ENCODE data around the gene FAM13A.
"Not testable (repeated sequence)": the region's sequence is repeated elsewhere in the genome, so short reads cannot be mapped to it uniquely, and the experiment has no call there.

FAM13A gene

DNA sequence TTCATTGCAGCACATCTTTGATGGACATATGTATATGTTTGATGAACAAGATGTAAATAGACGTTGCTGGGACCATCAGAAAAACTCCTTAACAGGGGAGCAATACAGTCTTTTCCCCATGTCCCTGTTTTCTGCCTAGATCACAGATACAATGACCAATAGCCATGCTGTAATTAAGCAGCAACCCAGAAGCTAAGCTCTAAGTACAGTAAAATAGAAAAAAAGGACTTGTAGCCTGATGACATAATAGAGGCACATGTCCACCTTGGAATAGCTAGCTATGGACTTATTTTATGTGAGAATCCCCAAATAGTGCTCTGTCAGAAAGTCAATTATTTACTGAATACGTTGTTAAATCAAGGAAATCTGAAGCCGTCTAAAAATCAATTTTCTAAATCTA, 14.9 kb downstream of the FAM13A start:
- DNase-seq (ENCODE audit: low spot score) = no peak

GRCh38 chr4:89039730-89040338, 17.2 kb downstream of the FAM13A start:
- no peak for DNase-seq (ENCODE audit: low spot score)

GRCh38 chr4:89036535-89036934, 20.4 kb downstream of the FAM13A start:
- DNase-seq (ENCODE audit: low spot score) = no peak

- DNase-seq (ENCODE audit: low spot score) = no peak
Measured at GRCh38 chr4:89031272-89031671, 25.7 kb downstream of the FAM13A start.

GRCh38 chr4:89029591-89029990, 27.4 kb downstream of the FAM13A start:
- DNase-seq (ENCODE audit: low spot score) = no peak

DNA sequence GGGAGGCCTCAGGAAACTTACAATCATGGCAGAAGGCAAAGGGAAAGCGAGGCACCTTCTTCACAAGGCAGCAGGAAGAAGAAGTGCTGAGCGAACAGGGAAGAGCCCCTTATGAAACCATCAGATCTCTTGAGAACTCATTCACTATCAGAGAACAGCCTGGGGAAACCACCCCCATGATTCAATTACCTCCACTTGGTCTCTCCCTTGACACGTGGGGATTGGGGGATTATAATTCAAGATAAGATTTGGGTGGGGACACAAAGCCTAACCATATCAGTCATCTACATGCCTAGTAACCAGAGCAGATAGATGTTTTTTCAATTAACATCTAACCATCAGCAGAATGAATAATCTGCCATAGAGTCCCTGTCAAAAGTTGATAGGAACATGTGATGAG, 30.4 kb downstream of the FAM13A start:
- DNase-seq (ENCODE audit: low spot score) = no peak

GRCh38 chr4:89024051-89024675, 32.8 kb downstream of the FAM13A start:
- peak; percentile 75 for DNase-seq (ENCODE audit: low spot score)

GRCh38 chr4:89023140-89023539, 33.8 kb downstream of the FAM13A start:
- DNase-seq (ENCODE audit: low spot score) = no peak

DNA sequence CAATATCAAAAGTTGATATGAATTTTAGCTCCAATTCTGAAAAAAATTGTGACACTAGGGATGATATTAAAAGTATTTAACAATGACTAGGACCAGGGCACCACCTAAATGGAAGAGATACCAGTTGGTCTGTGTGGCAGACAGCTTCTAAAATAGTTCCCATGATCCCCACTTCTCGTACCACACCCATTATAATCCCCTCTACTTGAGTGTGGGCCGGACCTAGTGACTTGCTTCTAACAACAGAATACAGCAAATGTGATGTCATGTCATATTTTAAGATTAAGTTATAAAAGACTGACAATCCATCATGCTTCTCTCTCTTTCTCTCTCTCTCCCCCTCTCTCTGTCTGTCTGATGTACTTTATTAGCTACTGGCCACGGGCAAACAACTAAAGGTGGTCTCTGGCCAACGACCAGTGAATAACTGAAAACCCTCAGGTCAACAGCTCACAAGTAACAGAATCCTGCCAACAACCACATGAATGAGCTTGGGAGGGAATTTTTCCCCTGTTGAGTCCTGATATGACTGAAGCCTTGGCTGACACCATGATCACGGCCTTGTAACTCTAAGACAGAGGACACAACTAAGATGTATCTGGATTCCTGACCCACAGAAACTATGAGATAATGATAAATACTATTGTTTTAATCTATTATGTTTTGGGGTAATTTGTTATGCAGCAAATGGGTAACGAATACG, 34.4 kb downstream of the FAM13A start:
- no peak for DNase-seq (ENCODE audit: low spot score)

DNA sequence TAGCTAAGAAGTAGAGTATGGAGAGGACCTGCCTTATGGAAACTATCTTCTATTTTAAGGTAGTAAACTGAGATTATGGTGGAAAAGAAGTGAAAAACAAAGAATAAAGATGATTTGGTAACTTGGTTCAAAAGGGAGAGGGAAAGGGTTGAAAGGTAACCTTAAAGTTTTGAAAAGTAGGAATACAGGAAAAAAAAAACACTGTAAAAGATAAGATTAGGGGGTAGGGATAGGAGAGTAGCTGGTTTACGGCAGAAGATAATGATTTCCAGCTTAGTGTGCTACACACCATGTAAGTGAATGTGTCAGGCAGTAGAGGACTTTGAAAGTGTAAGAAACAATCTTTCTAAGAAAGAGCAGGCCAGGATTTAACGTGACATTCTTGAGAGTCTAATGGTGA, 35.3 kb downstream of the FAM13A start:
- no peak for DNase-seq (ENCODE audit: low spot score)

DNA sequence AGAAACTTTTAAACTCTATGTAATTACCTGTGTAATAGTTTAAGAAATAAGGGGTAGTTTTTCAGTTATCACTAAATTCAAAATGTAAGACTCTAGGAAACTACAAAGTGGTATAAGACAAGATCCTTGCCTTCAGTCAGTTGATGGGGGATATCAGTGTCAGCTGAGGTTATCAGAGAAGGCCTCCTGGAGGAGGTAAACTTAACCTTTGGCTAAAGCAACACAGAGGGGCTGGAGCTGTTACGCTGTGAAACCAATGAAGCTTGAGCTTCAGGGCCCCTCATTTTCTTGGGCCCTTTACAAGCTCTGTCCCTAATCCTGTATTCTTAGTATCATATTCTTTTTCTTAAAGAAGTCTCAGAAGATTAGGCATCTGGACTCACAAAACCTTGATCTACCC, 35.9 kb downstream of the FAM13A start:
- DNase-seq (ENCODE audit: low spot score) = no peak

DNA sequence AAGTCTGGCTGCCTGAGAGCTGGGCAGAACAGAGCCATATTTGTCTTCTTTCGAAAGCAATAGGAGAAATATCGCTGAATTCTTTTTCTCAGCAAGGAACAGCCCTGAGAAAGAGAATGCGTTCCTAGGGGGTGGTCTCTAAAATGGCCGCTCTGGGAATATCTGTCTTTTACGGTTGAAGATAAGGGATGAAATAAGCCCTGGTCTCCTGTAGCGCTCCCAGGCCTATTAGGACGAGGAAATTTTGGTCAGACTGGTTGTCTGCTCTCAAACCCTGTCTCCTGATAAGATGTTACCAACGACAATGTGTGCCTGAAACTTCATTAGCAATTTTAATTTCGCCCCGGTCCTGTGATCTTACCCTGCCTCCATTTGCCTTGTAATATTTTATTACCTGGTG, 42.1 kb downstream of the FAM13A start:
- DNase-seq (ENCODE audit: low spot score) = not testable (repeated sequence)

DNA sequence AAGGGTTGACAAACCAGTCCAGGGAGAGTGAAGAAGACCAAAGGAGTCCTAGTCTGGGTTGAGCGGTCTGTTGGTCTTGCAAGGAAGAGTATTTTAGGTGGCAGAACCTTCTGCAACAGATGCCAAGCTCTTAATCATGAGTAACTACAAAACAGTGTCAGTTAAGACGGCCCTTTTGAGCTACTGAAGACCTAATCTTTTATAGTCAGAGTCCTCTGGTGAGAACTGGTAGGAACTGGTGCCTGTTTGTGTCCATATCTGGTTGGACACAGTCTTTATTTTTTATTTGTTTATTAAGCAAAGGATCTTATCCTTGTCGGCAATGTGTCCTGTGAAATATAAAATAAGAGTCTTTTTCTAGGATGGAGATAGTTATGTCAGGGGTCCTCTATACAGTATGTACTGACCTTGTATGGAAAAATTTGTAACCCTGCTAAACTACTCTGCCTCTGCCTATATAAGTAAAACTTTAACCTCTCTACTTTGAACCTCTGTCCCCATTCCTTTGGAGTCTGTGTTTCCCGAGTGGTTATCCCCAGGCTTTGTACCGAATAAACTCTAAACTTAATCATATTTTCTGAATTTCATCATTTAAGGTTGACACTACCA, 47.1 kb downstream of the FAM13A start:
- peak; percentile 10 for DNase-seq (ENCODE audit: low spot score)

DNA sequence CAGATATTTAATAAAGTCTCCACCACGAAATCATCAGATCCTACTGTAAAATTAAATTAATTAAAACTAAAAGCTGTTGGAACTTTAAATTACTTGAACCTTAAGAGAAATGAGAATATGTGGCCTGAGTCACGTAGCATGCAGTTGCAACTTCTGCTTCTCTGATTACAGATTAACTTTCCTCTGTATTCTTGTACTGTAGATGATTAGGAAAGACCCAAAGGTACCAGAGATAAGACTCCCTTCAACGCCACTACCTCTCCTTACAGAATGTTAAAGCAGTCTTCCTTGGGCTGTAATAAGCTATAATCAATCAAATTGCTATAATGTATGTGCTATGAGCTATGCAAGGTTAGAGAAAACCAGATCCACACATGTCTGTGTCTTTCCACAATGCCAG, 47.9 kb downstream of the FAM13A start:
- peak; percentile 62 for DNase-seq (ENCODE audit: low spot score)

- no peak for DNase-seq (ENCODE audit: low spot score)
Measured at GRCh38 chr4:89008166-89008565, 48.8 kb downstream of the FAM13A start.

GRCh38 chr4:89007338-89007939, 49.5 kb downstream of the FAM13A start:
- DNase-seq (ENCODE audit: low spot score) = no peak

GRCh38 chr4:89006307-89006706, 50.7 kb downstream of the FAM13A start:
- no peak for DNase-seq (ENCODE audit: low spot score)

GRCh38 chr4:89005066-89005465, 51.9 kb downstream of the FAM13A start:
- DNase-seq (ENCODE audit: low spot score) = not testable (repeated sequence)

GRCh38 chr4:89001647-89002445, 55.1 kb downstream of the FAM13A start:
- no peak for DNase-seq (ENCODE audit: low spot score)

DNA sequence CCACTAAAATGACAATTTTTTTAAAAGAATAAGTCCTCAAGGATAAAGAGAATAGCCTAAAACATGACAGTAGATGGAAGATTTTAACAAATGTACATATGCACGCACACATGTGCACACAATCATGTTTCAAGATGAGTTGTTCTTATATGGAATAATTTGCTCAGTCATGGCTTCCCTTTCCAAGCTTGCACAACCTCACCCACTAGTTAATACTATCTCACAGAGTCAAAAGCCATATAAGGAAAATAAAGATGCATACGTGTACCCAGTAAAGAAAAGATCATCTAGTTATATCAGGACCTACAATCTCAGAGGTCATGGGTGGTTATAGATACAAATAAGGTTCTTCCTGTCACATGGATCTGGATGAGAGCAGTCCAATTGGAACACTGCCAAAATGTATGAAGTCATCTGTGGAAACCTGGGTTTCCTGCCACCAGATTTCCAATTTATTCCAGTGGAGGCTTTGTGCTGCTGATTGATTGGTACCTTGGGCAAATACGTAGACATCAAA, 56.1 kb downstream of the FAM13A start:
- DNase-seq (ENCODE audit: low spot score) = peak; percentile 75

DNA sequence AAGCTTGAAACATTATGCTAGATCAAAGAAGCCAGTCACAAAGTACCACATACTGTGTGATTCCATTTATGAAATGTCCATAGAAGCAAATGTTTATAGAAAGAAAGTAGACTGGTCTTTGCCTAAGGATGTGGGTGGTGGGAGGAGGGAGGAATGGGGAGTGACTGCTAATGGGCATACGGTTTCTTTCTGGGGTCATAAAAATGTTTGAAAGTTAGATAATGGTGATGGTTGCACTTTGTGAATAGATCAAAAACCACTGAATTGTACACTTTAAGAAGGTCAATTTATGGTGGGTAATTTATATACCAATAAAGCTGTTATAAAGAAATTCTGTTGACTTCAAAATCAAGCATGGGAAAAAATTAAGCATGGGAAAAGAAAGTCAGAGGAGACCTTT, 56.6 kb downstream of the FAM13A start:
- DNase-seq (ENCODE audit: low spot score) = no peak

All from kidney tubule cell (primary cell).